PC-3 (cell line): ENCODE measurements around the gene CRYGB.

ENCODE experiments used
- CTCF ChIP-seq: fragments of 300-600 bp; sonication (generic); conservative IDR thresholded peaks from 2 replicates; pipeline ENCODE4 v1.5.1; 2017; ENCODE audit warnings: antibody characterized with exemption, low read depth, mild to moderate bottlenecking, low read length
- EZH2 ChIP-seq: fragments of 300-600 bp; sonication (generic); IDR thresholded peaks from one replicate; pipeline ENCODE4 v1.6.1; 2017; ENCODE audit warnings: antibody characterized with exemption, mild to moderate bottlenecking, low read length; ENCODE audit not compliant: unreplicated experiment
- EZH2phosphoT487 ChIP-seq: fragments of 300-600 bp; sonication (generic); IDR thresholded peaks from 2 replicates; pipeline ENCODE4 v1.6.1; 2018; ENCODE audit warnings: mild to moderate bottlenecking, antibody characterized with exemption, low read length, borderline replicate concordance

GRCh38 chr2:208135794-208136715, 9.9 kb downstream of the CRYGB start:
- TF ChIP-seq CTCF: no peak
- no peak for TF ChIP-seq EZH2
- TF ChIP-seq EZH2phosphoT487: no peak
